Suprapubic skin (tissue), 3 donors: Measurements from ENCODE around the gene MYO16.

ENCODE experiments used
- CTCF ChIP-seq, 2 donors: fragments of 200-600 bp in 1 of 2; fragments of 450-650 bp in 1 of 2; sonication (generic) in 1 of 2; IDR thresholded peaks; one replicate each; pipeline ENCODE4 v1.5.1; 2016 to 2019; ENCODE audit warnings: antibody characterized with exemption in 2 of 2, mild to moderate bottlenecking in 1 of 2, moderate library complexity in 1 of 2
- POLR2A ChIP-seq, 2 donors: fragments of 450-650 bp; IDR thresholded peaks; one replicate each; pipeline ENCODE4 v1.6.1; 2017; ENCODE audit warnings: antibody characterized with exemption in 2 of 2, mild to moderate bottlenecking in 2 of 2, moderate library complexity in 2 of 2

- no peak for TF ChIP-seq CTCF (IDR thresholded peaks at IDR 0.05)
- TF ChIP-seq POLR2A (IDR thresholded peaks at IDR 0.05) = no peak
Measured at GRCh38 chr13:109150696-109151095, 521.3 kb downstream of the MYO16 start.
